H1 (cell line): ENCODE data around the gene MYOM3. TPM values are rescaled to one million over a fixed set of nuclear protein-coding genes. Genes with fewer than 3 reads are reported as not detected.

Experiments
- CBX5 ChIP-seq: fragments of 300-800, 300-1000 bp; sonication (generic); IDR thresholded peaks from 2 replicates; pipeline ENCODE4 v1.7.1; 2016; ENCODE audit warnings: antibody characterized with exemption, low read length, low read depth
- FOSL1 ChIP-seq: IDR thresholded peaks from 2 replicates; pipeline ENCODE4 v1.6.1; 2011; ENCODE audit warnings: mild to moderate bottlenecking, low read depth, low read length, moderate library complexity; ENCODE audit not compliant: insufficient read depth
- KDM1A ChIP-seq: fragments of 200-600, 300-600 bp; sonication (generic); IDR thresholded peaks from 2 replicates; pipeline ENCODE4 v1.7.1; 2016; ENCODE audit warnings: mild to moderate bottlenecking, low read length, borderline replicate concordance
- POLR2AphosphoS5 ChIP-seq: IDR thresholded peaks from 2 replicates; pipeline ENCODE4 v1.6.1; 2011; ENCODE audit warnings: low read depth, low read length
- RBBP5 ChIP-seq: IDR thresholded peaks from 2 replicates; pipeline ENCODE4 v1.7.1; 2012; ENCODE audit warnings: low read depth, mild to moderate bottlenecking, inconsistent platforms, low read length, moderate library complexity, borderline replicate concordance
- SIRT6 ChIP-seq: IDR thresholded peaks from one replicate; pipeline ENCODE4 v1.7.1; 2012; ENCODE audit warnings: low read length, inconsistent platforms
- SP2 ChIP-seq: IDR thresholded peaks from 2 replicates; pipeline ENCODE4 v1.6.1; 2012; ENCODE audit warnings: mild to moderate bottlenecking, low read length, inconsistent platforms
- SRF ChIP-seq: IDR thresholded peaks from 2 replicates; pipeline ENCODE4 v1.6.1; 2011; ENCODE audit warnings: mild to moderate bottlenecking, low read depth, low read length, moderate library complexity
- polyA plus RNA-seq, 7 experiments: library from polyadenylated mRNA; depleted of rRNA in 3 of 7; stranded (reverse) in 5 of 7; unstranded in 2 of 7; fragments of >200 nt in 5 of 7; fragments of 200-250 nt in 2 of 7; gene quantifications; 1 replicate in 5 of 7; 2 replicates in 1 of 7; 4 replicates in 1 of 7; pipeline versions ENCODE4 v1.2.1 to v1.2.3, GENCODE V29; 2011 to 2013; ENCODE audit warnings: missing spikeins in 2 of 7, mixed read lengths in 2 of 7
- total RNA-seq: library from RNA; stranded (reverse); fragmentation: NEBNext Ultra II Directional; extraction: Animal tissue kit (Norgen Biotek cat#: 25700); gene quantifications from 2 replicates; pipeline ENCODE4 v1.2.1, GENCODE V29; 2021
- TF ChIP-seq, protein P1 (sequence below): IDR thresholded peaks from 2 replicates; pipeline ENCODE4 v1.6.1; 2012; ENCODE audit warnings: low read length, inconsistent platforms

The MYOM3 gene
- total and polyA plus RNA-seq, 2 of the 8 experiments (the other 6 are each of a cell fraction or from before 2014, with no cell fraction given), result 0.08 to 0.09 TPM

DNA sequence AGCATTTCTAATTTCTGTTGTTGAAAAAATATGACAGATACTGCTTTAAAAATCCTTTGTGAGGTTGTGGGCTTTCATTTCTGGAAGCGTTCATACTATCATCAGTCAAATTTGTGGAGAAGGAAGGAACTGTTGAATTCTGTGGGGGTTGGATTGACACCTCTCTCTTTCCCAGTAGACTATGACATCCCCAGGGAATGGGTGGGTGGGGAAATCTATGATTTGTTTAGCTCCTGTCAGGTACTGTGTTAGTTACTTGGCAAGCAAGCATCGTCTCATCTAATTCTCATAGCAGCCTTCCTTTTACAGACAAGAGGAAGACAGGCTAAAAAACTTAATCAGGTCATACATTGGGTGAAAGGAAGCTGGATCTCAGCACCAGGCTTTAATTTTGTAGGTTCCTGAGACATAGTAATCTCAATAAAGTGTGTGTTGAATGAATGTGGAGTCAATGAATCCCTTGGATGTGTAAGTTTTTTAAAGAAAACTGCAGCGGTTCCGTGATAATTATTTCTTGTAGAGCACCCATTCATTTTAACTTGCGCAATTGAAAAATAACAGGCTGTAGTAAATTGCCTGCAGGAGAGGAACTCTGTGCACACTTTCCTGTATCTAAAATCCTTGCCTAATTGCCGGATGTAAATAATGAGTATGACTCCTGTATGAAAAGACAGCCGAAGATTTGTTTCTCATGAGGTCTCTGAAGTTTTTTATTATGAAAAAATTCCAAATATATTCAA is 60.6 kb downstream of the MYOM3 start (continued):
- TF ChIP-seq, protein P1, sequence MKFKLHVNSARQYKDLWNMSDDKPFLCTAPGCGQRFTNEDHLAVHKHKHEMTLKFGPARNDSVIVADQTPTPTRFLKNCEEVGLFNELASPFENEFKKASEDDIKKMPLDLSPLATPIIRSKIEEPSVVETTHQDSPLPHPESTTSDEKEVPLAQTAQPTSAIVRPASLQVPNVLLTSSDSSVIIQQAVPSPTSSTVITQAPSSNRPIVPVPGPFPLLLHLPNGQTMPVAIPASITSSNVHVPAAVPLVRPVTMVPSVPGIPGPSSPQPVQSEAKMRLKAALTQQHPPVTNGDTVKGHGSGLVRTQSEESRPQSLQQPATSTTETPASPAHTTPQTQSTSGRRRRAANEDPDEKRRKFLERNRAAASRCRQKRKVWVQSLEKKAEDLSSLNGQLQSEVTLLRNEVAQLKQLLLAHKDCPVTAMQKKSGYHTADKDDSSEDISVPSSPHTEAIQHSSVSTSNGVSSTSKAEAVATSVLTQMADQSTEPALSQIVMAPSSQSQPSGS, result no peak
- TF ChIP-seq SRF, result no peak
- TF ChIP-seq POLR2AphosphoS5, result no peak
- TF ChIP-seq SIRT6, result no peak
- no peak for TF ChIP-seq SP2
- no peak for TF ChIP-seq FOSL1
- no peak for TF ChIP-seq RBBP5
- TF ChIP-seq CBX5, result no peak
- no peak for TF ChIP-seq KDM1A
